ENCODE measurements around the gene MACROD2.

DNA sequence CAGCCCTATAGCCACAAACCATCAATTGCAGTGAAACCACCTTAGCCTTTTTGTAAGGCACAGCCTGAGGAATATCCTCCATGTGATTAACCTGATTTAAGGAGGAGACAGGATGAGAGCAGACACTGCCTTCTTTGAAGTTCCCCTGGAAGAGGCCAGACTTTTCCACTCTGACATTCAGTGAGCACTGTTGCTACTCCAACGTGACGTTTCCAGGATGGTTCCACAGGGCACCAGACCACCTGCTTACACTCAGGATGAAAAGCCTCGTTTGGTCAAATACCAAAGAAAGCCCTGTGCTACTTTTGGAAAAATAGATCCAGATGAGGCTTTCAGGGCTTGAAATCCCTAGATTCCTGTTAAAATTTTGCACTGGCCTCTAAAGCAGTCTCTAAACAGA is 1444.2 kb downstream of the MACROD2 start:
- TF ChIP-seq, protein P1, sequence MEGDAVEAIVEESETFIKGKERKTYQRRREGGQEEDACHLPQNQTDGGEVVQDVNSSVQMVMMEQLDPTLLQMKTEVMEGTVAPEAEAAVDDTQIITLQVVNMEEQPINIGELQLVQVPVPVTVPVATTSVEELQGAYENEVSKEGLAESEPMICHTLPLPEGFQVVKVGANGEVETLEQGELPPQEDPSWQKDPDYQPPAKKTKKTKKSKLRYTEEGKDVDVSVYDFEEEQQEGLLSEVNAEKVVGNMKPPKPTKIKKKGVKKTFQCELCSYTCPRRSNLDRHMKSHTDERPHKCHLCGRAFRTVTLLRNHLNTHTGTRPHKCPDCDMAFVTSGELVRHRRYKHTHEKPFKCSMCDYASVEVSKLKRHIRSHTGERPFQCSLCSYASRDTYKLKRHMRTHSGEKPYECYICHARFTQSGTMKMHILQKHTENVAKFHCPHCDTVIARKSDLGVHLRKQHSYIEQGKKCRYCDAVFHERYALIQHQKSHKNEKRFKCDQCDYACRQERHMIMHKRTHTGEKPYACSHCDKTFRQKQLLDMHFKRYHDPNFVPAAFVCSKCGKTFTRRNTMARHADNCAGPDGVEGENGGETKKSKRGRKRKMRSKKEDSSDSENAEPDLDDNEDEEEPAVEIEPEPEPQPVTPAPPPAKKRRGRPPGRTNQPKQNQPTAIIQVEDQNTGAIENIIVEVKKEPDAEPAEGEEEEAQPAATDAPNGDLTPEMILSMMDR (IDR thresholded peaks at IDR 0.05), result no peak
- no peak for TF ChIP-seq ZFX (IDR thresholded peaks at IDR 0.05; ENCODE audit: borderline replicate concordance)
